D721Med (cell line): ENCODE measurements around the gene RAB5IF.

ENCODE experiments used
- DNase-seq: peaks from one replicate; pipeline ENCODE4 v3.0.0; 2011; ENCODE audit warnings: low spot score; ENCODE audit not compliant: insufficient read length
- FAIRE-seq: peaks from 2 replicates; lab custom pipeline; 2011; peaks lifted over from hg19 to GRCh38; lab: Jason Lieb, UNC
- TF ChIP-seq, protein P1 (sequence below): IDR thresholded peaks from 2 replicates; pipeline ENCODE4 v1.5.1; 2012; ENCODE audit warnings: mild to moderate bottlenecking, control low read depth; ENCODE audit not compliant: insufficient read depth; ENCODE audit errors: missing control alignments

The RAB5IF gene

DNA sequence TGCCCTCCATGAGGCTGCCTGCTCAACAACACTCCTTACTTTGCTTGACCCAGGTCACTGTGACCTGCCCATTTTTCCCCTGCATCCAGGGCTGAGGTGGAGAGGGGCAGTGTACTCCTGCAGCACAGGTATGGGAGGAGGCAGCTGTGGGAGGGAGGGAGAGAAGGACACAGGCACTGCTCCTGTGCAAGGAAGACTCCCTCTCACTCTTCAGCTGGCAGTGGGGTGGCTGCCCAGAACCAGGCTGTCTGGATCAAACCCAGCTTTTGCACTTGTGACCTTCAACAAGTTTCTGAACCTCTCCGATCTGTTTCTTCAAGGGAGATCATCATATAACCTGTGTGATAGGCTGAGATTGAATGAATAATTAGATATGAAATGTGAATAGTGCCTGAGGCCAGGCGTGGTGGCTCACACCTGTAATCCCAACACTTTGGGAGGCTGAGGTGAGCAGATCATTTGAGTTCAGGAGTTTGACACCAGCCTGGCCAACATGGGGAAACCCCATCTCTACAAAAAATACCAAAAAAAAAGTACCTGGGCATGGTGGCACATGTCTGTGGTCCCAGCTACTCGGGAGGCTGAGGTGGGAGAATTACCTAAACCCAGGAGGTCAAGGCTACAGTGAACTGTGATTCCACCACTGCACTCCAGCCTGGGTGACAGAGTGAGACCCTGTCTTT is 18.1 kb upstream of the RAB5IF start:
- DNase-seq (no peak), FAIRE-seq (no peak)
- TF ChIP-seq, protein P1, sequence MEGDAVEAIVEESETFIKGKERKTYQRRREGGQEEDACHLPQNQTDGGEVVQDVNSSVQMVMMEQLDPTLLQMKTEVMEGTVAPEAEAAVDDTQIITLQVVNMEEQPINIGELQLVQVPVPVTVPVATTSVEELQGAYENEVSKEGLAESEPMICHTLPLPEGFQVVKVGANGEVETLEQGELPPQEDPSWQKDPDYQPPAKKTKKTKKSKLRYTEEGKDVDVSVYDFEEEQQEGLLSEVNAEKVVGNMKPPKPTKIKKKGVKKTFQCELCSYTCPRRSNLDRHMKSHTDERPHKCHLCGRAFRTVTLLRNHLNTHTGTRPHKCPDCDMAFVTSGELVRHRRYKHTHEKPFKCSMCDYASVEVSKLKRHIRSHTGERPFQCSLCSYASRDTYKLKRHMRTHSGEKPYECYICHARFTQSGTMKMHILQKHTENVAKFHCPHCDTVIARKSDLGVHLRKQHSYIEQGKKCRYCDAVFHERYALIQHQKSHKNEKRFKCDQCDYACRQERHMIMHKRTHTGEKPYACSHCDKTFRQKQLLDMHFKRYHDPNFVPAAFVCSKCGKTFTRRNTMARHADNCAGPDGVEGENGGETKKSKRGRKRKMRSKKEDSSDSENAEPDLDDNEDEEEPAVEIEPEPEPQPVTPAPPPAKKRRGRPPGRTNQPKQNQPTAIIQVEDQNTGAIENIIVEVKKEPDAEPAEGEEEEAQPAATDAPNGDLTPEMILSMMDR, result no peak

DNA sequence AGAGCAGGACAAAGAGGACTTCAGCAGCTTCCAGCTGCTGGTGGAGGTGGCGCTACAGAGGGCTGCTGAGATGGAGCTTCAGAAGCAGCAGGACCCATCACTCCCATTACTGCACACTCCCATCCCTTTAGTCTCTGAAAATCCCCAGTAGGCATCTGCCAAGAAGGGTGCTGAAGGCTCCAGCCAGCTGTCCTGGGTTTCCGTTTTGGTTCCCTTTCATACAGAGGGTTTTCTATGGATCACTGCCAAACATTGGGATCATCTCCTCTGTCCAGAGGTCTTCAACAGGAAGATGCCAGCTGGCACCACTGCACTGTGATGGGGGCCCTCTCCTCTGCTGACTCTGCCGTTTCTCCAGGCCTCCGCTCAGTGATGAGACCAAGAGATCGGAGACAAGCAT is 14.3 kb upstream of the RAB5IF start:
- DNase-seq (no peak), FAIRE-seq (no peak)
- TF ChIP-seq, protein P1, result no peak

DNA sequence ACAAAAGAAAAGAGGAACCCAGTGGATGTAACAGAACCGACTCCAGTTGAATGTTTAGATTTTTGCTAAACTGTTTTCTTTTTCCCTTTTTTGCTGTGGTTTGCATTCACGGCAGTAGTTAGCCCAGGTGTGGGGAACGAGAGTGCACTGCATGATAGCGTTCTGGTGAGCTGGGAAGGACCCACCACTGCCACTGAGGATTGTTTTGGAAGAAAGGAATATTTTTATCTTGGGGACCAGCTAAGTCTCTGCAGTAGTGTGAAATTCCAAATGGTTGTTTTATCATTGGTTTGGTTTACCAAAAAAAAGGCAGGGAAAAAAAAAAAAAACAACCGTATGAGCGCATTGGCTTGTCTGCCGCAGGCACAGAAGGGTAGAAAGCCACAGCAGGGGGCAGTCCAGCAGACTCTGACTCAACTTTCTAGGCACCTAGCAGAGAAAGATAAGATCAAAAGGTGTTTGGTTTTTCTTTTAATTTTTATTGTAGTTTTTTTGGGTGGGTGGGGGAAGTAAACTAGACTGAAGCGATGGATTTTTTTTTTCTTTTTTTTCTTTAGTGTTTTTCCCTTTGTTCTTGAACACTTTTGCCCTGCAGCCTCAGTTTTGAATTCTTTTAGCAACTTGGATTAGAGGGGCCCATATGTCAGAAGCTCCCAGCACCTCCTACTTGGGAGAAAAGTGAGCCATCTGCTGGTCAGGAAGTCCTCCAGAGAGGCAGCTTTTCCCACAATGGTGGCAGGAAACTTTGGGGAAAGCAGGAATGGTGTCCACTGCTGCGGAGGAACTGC is 13.5 kb upstream of the RAB5IF start:
- TF ChIP-seq, protein P1, result peak; percentile 58
- no peak for FAIRE-seq
- DNase-seq, result no peak

DNA sequence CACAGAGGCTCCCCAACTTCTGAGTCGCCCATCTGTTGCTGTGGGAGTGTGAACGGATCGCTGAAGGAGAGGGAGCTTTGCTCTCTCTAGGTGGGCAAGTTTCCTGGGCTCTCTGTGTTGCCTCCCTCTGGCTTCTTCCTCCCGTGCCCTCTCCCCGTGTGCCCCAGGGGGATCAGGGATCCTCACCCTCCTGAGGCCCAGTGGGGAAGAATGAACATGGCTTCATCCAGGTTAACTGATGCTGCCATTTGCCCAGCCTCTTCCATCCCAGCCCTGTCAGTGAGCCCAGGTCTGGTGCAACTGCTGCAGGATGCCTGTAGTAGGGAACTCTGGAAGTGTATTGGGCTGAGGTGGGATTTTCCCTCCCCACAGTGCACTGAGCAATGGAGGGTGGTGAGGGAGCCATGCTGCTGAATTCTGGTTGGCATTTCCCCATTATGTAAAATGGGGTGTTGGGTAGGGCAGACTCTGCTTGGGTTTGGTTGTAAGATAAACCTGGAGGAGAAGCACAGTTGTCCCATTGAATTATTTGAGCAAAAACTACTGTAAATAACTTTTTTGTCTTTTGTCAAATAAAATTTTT is 12.1 kb upstream of the RAB5IF start:
- TF ChIP-seq, protein P1, result no peak
- FAIRE-seq (no peak), DNase-seq (no peak)

DNA sequence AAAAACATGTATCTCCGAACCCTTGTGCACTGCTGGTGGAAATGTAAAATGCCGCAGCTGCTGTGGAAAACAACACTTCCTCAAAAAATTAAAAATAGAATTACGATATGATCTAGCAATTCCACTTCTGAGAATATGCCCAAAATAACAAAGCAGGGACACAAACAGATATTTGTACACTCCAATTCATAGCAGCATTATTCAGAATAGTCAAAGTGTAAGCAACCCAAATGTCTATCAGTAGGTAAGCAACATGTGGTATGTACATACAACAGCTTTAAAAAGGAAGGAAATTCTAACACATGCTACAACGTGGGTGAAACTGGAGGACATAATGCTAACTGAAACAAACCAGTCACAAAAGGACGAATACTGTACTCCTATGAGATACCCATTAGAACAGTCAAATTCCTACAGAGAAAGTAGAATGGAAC is 5.7 kb upstream of the RAB5IF start:
- DNase-seq (no peak), FAIRE-seq (no peak)
- TF ChIP-seq, protein P1, result no peak

DNA sequence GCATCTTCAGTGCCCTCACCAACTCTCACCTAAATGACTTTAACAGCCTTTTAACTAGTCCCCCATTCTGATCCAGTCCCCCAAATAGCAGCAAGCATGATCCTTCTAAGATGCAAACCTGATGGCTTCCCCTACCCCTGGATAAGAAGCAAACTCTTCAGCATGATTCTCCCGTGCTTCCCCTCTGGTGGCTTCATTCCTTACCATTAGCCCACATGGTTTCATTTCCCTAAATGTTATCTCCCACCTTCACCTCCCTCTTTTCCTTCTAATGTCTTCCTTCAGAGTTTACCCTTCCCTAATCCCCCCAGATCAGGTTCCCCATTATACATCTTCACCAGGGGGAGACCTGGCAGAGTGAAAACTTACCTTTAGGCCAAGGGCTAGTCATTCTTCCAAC is 4.0 kb upstream of the RAB5IF start:
- DNase-seq, result no peak
- no peak for FAIRE-seq
- TF ChIP-seq, protein P1, result no peak
